HTERT RPE-1 (cell line): Measurements from ENCODE around the gene SMIM33.
"Not testable (repeated sequence)": the region's sequence is repeated elsewhere in the genome, so short reads cannot be mapped to it uniquely, and the experiment has no call there.

Source experiments
- in situ Hi-C: fragments of 300-500 bp; cut with MboI; formaldehyde crosslinking; loops from 4 replicates; pipeline ENCODE4 v1.14.3; 2020; ENCODE audit warnings: low sequenced_read_pairs

The SMIM33 gene

DNA sequence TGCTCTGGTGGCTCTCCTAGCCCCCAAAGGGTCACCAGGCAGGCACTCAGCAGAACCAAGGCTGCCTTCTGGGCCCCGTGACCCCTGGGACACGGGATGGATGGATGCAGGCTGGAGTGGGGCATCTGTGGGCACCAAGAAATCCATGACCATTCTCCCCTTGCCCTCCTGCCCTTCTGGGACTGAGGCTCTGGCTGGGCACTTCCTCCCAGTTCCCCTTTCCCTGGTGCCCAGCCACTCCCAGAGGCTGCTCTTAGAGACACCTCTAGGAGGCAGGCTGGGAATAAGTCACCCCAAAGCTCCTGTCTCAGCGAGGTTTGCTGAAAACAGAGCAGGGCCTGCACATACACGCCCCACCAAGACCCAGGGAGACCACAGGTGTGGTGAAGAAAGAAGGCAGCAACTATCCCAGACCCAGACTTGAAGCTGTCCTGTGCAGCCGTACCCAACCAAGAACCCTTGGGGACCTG is 10.8 kb downstream of the SMIM33 start:
- in situ Hi-C loops, result no loop called here

DNA sequence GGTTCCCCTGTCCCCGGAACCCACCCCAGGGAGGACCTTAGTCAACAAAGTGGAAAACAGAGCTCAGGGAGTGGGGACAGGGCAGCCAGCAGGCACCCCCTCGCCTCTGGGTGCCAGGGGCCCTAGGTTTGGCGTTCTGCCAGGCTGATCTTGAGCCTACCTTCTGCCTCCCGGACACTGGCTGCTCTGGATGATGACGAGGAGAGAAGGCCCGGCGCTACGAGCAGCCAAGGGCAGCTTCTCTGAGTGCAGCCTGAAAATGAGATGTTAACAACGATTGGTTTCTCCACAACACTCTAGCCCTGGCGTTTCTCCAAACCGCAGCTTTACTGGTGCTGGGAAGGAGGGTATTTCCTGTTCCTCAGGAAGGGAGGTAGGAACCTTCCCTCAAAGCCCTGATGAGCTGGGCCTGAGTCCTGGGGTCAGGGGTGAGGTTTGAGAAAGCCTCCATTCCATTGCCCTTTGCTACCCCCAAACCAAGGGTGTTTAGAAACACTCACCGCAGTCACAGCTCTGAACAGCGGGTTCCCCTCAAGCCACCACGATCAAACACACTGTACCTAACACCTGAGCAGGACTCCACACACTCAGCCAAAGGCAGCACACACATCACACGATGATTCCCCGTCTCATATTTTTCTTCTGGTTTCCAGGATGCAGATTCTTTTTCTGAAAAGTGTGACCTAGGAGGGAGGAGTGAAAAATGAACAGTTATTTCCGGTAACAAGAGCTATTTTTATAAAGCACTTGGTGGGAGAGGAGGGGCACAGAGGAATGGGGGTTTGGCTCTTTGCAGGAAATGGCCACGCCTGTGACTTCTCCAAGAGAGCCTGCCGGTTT is 11.5 kb downstream of the SMIM33 start, which contains the start of gene STING1:
Gene STING1, minus strand, starts transcription at position 709 of the 840 bp plus-strand sequence. CDS start 1,054 bp downstream, outside the sequence.
- in situ Hi-C loops, result no loop called here

DNA sequence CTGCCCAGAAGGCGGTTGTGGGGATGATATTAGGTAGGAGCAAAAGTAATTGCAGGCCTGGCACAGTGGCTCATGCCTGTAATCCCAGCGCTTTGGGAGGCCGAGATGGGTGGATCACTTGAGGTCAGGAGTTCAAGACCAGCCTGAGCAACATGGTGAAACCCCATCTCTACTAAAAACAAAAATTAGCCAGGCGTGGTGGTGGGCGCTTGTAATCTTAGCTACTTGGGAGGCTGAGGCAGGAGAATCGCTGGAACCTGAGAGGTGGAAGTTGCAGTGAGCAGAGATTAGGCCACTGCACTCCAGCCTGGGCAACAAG is 12.0 kb downstream of the SMIM33 start:
- in situ Hi-C loops, result not testable (repeated sequence)

- in situ Hi-C loops, result no loop called here
Observed at GRCh38 chr5:139486201-139486600, 15.4 kb downstream of the SMIM33 start.

GRCh38 chr5:139488260-139488659 is 17.5 kb downstream of the SMIM33 start:
- in situ Hi-C loops, result no loop called here

DNA sequence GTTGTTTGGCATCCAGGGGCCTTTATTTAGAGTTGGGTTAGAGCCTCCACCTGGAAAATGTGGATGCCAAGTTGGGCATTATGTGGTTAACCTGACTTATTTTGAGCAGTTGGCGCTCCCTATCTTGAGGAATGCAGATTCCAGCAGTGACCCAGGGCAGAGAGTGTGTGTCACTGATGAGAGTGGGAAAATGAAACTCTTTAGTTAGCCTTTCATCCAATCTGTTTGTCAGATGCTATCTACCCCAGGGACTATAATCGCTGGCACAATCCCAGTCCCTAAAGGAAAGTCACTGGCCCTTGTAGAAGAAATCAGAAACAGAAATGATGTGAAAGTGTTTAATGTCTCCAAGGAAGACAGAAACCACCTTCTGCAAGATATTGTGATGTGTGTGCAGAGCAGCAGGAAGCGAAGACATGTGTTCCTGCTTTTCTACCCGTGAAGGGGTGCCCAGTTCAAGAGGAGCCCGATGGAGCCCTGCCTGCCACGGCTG is 21.9 kb downstream of the SMIM33 start:
- in situ Hi-C loops, result no loop called here

GRCh38 chr5:139494256-139494655 is 23.5 kb downstream of the SMIM33 start:
- in situ Hi-C loops, result no loop called here

- in situ Hi-C loops, result no loop called here
Observed at GRCh38 chr5:139494832-139495231, 24.0 kb downstream of the SMIM33 start.

DNA sequence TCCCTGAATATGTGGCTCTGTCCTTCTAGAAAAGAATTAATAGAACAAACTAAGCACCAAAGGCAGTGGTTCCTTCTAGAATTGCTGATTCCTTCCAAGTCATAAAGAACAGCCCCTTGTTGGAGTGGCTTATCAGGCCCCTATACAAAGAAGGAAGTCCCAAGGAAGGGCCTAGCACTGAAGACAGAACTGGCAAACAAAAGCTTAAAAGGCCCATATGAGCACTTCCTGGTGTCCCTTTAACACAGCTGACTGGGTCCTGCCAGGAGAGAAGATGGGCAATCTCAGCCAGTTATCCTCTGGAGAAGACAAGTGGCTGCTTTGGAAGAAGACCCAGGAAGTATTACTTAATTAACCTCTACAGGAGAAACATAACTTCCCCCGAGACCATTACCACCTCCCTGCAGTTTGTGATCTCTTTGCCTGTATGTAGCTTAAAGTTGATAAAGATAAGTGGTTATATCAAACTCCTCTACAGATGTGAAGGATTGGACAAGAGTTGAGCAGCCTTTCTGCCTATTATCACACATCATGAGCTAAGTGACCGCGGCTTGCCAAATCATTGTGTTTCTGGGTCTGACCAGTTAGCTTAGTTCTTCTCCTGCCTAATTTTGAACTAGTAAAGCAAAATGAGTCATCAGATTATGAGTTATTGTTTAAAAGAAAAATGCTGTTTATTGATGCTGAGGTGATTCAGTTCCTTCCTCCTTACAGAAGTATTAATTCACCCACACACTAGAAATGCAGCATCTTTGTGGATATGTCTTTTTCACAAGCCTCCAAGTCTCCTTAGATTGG is 25.0 kb downstream of the SMIM33 start:
- in situ Hi-C loops, result no loop called here

- in situ Hi-C loops, result no loop called here
Observed at GRCh38 chr5:139501381-139501780, 30.6 kb downstream of the SMIM33 start.

DNA sequence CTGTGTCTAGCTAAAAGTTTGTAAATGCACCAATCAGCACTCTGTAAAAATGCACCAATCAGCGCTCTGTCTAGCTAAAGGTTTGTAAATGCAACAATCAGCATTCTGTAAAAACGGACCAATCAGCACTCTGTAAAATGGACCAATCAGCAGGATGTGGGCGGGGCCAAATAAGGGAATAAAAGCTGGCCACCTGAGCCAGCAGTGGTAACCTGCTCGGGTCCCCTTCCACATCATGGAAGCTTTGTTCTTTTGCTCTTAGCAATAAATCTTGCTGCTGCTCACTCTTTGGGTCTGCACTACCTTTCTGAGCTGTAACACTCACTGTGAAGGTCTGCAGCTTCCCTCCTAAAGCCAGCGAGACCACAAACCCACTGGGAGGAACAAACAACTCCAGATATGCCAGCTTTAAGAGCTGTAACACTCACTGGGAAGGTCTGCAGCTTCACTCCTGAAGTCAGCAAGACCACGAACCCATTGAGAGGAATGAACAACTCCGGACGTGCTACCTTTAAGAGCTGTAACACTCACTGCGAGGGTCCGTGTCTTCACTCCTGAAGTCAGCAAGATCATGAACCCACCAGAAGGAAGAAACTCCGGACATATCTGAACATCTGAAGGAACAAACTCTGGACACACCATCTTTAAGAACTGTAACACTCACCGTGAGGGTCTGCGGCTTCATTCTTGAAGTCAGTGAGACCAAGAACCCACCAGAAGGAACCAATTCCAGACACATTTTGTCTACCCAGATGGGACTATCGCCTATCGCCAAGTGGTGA is 32.4 kb downstream of the SMIM33 start:
- in situ Hi-C loops, result not testable (repeated sequence)

- in situ Hi-C loops, result not testable (repeated sequence)
Observed at GRCh38 chr5:139503879-139504278, 33.1 kb downstream of the SMIM33 start.

DNA sequence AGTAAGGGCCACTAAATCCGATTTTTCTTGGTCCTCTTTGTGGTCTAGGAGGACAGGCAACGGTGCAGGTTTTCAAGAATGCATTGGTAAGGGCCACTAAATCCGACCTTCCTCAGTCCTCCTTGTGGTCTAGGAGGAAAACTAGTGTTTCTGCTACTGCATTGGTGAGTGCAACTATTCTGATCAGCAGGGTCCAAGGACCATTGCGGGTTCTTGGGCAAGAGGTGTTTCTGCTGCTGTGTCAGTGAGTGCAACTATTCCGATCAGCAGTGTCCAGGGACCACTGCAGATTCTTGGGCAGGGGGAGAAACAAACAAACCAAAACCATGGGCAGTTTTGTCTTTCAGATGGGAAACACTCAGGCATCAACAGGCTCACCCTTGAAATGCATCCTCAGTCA is 33.9 kb downstream of the SMIM33 start:
- in situ Hi-C loops, result not testable (repeated sequence)

GRCh38 chr5:139512786-139513390 is 42.1 kb downstream of the SMIM33 start:
- in situ Hi-C loops, result no loop called here

- in situ Hi-C loops, result not testable (repeated sequence)
Observed at GRCh38 chr5:139513434-139513833, 42.6 kb downstream of the SMIM33 start.

DNA sequence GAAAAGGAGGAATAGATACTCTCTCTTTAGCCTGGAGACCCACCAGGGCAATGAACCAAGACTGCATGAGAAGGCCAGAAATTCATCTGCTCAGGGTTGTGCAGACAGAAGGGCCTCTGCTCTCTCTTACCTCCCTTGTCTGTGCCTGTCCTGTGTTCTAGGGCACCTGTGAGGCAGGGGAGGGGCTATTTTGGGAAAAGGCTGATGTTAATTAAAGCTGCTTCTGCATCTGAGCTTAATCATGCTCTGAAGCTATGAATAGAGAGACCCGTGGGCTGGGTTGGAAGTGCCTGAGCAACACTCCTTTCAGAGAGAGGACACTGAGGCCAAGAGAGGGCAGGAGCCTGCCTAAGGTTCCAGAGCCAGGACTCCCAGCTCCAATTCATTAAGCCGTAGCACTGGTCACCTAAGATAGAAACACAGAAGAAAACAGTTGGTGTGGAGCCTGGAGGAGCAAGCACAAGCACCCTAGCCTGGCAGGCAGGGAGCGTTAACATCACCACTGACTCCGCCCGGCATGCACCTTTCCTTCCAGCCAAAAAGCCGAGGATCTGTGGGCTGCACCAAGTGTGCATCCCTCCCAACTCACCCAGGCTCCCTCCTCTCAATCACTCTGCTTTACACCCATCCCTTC is 43.2 kb downstream of the SMIM33 start:
- in situ Hi-C loops, result no loop called here

DNA sequence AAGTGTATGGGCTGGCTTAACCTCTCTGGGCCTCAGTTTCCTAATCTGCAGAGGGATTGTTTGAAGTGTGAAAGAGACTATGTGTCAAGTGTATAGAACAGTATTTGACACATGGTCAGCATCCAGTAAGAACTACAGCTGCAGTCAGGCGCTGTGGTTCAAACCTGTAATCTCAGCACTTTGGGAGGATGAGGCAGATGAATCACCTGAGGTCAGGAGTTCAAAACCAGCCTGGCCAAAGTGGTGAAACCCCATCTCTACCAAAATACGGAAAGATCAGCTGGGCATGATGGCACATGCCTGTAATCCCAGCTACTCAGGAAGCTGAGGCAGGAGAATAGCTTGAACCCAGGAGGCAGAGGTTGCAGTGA is 43.7 kb downstream of the SMIM33 start:
- in situ Hi-C loops, result no loop called here

DNA sequence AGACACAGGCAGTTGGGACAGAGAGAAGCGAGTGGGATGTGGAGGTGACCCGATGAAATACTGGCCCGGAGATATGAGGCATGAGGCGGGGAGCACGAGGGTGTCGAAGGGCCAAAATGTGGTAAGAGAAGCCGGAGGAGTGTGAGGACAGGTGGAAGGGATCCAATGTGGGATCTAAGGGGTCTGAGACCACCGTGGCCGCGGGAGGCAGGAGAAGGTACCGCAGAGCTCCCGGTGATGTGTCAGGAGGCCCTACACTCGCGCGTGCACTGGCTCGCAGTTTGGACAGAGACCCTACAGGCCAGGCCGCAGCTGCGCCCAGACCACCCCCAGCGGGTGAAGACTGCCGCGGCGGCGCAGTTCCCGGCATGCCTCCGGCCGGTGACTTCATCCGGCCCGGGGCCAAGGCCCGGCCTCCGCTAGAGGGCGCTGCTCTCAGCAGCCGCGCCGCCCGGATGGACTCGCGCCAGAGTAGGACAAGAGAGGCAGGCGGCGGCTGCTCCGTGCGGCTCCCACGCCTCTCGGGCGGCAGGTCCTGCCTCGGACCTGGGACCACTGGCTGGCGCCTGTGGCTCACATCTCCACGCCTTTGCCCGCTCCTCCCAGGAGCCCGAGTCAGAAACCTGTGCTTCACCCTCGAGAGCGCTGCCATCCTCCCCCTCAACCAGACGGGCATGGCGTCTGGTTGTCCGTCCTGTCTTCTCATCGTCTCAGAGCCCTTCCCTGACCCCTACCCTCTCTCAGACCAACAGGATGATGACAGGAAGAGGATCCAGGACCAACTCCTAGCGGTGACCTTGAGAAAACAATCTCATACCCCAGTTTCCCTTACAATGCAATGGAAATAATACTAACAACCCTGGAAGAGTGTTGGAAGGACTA is 47.1 kb downstream of the SMIM33 start:
- in situ Hi-C loops, result no loop called here
